IPS-18c (cell line): ENCODE results near the gene DCAF5.

ENCODE experiments used
- H3K4me3 ChIP-seq: 2 replicates; pipeline ENCODE4 v1.7.0; 2013; ENCODE audit warnings: low read depth, mild to moderate bottlenecking, low read length, moderate library complexity; ENCODE audit not compliant: insufficient read depth
- H3K9me3 ChIP-seq: one replicate; pipeline ENCODE4 v1.6.1; 2013; ENCODE audit warnings: mild to moderate bottlenecking, low read length, moderate library complexity; ENCODE audit not compliant: control insufficient read depth, insufficient read depth

Gene DCAF5

GRCh38 chr14:69059658-69060623 lies 93.0 kb downstream of the DCAF5 start:
- H3K9me3 ChIP-seq = no peaks in the 10 kb centered on the region
- H3K4me3 ChIP-seq = no peak overlapping the region

GRCh38 chr14:69055999-69056788 lies 96.7 kb downstream of the DCAF5 start:
- no peaks in the 10 kb centered on the region for H3K9me3 ChIP-seq
- H3K4me3 ChIP-seq = no peak overlapping the region

- Histone ChIP-seq H3K4me3 (no peak overlapping the region), H3K9me3 (no peaks in the 10 kb centered on the region)
Observed at GRCh38 chr14:69055125-69055524, 97.8 kb downstream of the DCAF5 start.

- no peaks in the 10 kb centered on the region for H3K9me3 ChIP-seq
- no peak overlapping the region for H3K4me3 ChIP-seq
Observed at GRCh38 chr14:69054030-69054429, 98.9 kb downstream of the DCAF5 start.

GRCh38 chr14:69052181-69052601 lies 100.7 kb downstream of the DCAF5 start:
- Histone ChIP-seq H3K9me3 (no peaks in the 10 kb centered on the region), H3K4me3 (no peak overlapping the region)

GRCh38 chr14:69050240-69051184 lies 102.4 kb downstream of the DCAF5 start:
- H3K4me3 ChIP-seq = no peak overlapping the region

GRCh38 chr14:69049675-69050074 lies 103.2 kb downstream of the DCAF5 start:
- H3K9me3 ChIP-seq = no peaks in the 10 kb centered on the region
- H3K4me3 ChIP-seq = no peak overlapping the region

More at GRCh38 chr14:69050240-69051184, 102.4 kb downstream of the DCAF5 start:
- no peaks in the 10 kb centered on the region for H3K9me3 ChIP-seq

- Histone ChIP-seq H3K9me3 (no peaks in the 10 kb centered on the region), H3K4me3 (no peak overlapping the region)
Observed at GRCh38 chr14:69048456-69048855, 104.5 kb downstream of the DCAF5 start.

- H3K4me3 ChIP-seq = no peak overlapping the region
- no peaks in the 10 kb centered on the region for H3K9me3 ChIP-seq
Observed at GRCh38 chr14:69047255-69047654, 105.7 kb downstream of the DCAF5 start.

GRCh38 chr14:69046476-69046860 lies 106.5 kb downstream of the DCAF5 start:
- Histone ChIP-seq H3K9me3 (no peaks in the 10 kb centered on the region), H3K4me3 (no peak overlapping the region)

GRCh38 chr14:69045857-69046475 lies 107.0 kb downstream of the DCAF5 start:
- Histone ChIP-seq H3K9me3 (no peaks in the 10 kb centered on the region), H3K4me3 (no peak overlapping the region)

- no peaks in the 10 kb centered on the region for H3K9me3 ChIP-seq
- no peak overlapping the region for H3K4me3 ChIP-seq
Observed at GRCh38 chr14:69044965-69045555, 107.9 kb downstream of the DCAF5 start.

- H3K9me3 ChIP-seq = no peaks in the 10 kb centered on the region
- no peak overlapping the region for H3K4me3 ChIP-seq
Observed at GRCh38 chr14:69044296-69044695, 108.6 kb downstream of the DCAF5 start.

GRCh38 chr14:69043596-69044260 lies 109.2 kb downstream of the DCAF5 start:
- Histone ChIP-seq H3K4me3 (no peak overlapping the region), H3K9me3 (no peaks in the 10 kb centered on the region)

- no peak overlapping the region for H3K4me3 ChIP-seq
- H3K9me3 ChIP-seq = no peaks in the 10 kb centered on the region
Observed at GRCh38 chr14:69042787-69043444, 110.0 kb downstream of the DCAF5 start.
